ENCODE data around the gene TECTB.

TECTB gene

DNA sequence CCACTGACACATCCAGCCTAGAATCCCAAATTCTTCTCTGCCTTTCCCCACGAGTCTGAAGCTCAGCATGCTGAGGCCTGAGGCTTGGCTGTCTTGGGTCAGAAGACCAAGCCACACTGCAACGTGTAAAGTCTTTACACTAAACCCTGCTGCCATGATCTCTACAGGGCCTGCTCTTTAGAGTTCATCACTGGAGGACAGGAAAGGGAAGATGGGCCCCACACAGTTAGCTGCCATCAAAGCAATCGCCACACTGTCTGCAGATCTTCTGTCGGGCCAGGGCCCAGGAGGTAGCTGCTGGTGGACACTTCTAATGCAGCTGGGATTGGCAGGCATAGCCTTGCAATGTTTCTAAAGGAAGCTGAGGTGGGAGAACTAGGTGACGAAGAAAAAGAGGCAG lies 8.4 kb upstream of the TECTB start:
- no peak for DNase-seq (ENCODE audit: low read depth in 1 of 2, low spot score in 1 of 2)

DNA sequence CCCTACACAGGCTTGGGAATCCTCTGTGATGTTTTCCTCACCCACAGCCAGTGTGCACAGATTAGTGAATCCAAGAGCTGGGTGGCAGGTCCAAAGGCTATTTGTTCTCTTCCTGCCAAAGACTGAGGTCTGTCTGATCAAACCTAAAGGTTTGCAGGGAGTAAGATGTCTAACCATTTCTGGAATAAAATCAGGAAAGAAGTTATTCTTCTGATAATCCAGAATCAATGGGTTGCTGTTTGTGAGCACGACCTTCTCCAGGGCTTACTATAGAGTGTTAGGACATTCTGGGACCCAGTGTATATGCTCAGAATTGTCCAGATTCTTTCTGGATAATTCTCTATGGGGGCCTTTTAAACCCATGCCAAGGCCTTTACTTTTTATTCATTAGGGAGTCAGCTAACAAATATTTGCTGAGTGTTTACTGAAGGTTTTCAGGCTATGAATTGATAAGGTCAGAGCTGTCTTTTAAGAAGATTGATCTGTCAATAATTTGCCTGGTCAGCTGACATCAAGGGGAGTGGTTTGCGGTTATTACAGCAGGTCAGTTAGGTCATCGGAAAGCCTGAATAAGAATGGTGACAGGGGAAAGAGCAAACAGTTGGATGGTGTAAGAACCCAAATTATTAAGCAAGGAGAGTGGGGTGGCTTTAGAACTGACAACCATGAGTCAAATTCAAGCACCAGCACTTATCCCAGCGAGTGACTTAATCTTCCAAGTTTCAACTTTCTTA lies 7.5 kb upstream of the TECTB start:
- DNase-seq (ENCODE audit: low read depth in 1 of 2, low spot score in 1 of 2) = no peak

DNA sequence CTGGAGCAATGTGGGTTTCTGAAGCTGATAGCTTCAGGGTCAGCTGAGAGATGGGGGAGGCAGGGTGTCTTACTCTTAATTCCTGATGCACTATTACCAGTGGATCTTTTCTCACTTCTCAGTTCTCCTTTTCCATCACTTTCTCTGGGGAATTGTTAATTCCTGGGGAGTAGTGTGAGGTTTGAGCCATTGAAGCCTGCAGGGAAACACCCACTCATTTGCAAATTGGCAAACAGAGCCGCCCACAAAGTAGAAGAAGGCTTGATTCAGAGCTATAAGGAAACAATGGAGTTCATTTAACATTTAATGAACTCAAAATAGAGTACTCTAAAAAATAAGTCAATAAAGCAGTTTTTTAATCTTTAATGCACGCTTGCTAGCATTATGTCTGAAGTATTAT lies 4.3 kb upstream of the TECTB start:
- DNase-seq (ENCODE audit: low read depth in 1 of 2, low spot score in 1 of 2) = no peak

DNA sequence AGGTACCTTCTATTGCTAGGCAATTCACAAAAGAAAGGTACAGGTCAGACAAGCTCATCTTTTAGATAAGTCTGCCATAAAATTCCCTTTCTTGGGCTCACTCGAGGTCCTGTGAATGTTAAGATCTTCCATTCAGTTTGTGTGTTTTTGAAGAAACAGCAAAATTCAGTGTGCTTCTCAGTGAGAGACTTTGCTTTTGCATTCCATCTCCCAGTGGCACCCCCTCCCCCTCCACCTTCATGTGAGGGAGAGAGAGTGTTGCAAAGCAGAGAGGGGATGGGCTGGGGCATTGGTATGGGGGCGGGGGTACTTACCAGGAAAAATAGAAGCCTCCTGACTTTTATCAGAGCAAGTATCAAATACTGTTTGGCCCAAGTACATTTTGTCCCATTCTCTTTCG lies 3.8 kb upstream of the TECTB start:
- DNase-seq (ENCODE audit: low read depth in 1 of 2, low spot score in 1 of 2) = no peak

DNA sequence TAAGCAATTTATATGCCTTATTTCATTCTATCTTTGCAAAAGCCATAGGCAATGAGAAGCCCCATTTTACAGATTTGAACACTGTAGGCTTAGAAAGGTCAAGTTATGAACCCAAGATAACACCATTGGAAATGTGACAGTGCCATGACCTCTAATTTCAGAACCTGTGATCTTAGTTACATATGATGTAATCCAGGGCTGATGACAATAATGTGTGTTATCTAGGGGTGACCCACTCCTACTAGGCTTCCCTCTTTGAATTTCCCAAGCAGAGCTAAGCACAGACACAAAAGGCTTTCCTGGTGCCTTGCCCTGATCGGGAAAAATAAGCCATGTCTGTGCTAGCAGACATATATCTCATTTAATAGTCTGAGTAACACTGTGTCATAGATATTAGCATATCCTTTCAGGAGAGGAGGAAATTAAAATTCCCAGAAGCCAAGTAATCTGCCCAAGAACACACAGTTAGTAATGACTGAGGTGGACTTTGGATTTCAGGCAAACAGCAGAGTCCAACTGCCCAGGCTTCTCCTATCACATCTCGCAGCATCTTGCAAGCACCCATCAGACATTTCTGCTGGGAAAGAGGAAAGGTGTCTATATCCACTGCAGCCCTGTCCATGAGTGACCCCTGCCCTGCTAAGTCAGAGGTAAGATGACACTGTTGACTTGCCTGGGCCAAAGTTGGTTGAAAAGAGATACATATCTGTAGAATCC lies 2.8 kb upstream of the TECTB start:
- DNase-seq (ENCODE audit: low read depth in 1 of 2, low spot score in 1 of 2) = no peak

DNA sequence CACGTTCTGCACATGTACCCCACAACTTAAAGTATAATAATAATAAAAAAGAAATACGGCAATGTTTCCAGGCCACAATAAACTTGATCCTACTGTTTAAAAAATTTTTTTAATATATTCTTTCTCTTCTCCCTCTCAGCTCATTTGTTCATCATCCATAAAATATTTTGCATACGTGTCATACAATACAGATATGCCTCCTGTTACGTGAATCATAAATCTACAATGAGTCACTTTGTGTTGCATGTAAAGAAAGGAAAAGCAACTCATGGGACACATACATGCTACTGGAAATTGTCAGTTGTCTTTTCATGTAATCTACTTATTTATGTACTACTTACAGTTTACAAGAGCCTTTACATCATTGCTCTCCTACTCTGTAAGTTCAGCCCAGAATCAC lies 1.1 kb upstream of the TECTB start:
- DNase-seq (ENCODE audit: low read depth in 1 of 2, low spot score in 1 of 2) = no peak

DNA sequence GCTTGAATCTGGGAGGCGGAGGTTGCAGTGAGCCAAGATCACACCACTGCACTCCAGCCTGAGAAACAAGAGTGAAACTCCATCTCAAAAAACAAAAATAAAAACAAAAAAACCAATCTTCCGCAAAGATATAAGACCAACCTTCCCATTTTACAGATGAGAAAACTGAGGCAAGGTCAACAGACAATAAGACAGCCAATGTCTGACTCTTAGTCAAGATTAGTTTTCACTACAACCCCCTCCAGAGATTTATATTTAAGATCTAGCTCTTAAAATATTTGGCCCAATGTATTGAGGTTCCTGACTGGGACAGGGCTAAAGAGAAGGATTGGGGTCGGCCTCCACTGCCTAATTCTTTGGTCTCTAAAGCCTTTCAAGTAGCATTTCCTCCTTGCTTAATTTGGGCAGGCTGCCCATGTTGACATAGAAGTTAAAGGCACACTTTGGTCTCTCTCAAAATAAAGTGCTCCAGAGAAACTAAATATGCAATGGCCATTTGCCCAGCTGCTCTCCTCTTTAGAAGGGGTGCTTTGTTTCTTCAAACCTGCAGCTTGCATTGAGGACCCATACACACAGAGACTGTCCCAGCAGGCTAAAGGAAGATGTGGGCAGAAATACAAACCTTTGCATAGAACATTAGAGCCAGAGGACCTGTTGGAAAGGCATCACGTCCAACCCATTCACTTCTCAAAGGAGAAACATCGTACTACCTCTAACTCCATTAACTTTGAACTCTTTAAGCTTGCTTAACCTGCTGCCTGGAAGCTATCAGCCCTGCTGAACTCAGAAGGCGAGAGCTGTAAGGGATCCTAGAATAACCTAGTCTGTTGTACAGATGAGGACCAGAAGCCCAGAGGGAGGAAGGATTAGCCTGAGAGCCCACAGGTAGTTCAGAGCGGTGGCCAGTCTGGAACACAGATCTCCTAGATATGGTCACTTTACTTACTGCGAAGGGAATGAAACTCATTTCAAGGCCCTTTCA lies 3.9 kb downstream of the TECTB start:
- no peak for DNase-seq (ENCODE audit: low read depth in 1 of 2, low spot score in 1 of 2)

DNA sequence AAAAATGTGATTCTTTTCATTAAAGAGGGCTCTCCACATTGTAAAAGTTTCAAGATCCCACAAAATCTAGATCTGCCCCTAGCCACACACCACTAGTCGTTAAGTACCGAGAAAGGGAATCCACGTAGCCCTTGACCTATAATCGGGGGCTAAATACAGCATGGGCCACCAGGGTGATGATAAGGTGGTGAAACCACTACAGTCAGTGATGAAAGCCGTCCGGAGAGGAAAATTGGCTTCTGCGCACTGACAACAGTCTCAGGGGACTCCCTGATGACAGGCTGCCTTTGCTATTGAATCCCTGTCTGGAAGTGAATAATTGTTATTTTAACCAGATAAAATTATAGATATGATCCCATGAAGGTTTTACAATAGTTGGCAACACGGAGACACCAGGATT lies 4.6 kb downstream of the TECTB start:
- no peak for DNase-seq (ENCODE audit: low read depth in 1 of 2, low spot score in 1 of 2)

DNA sequence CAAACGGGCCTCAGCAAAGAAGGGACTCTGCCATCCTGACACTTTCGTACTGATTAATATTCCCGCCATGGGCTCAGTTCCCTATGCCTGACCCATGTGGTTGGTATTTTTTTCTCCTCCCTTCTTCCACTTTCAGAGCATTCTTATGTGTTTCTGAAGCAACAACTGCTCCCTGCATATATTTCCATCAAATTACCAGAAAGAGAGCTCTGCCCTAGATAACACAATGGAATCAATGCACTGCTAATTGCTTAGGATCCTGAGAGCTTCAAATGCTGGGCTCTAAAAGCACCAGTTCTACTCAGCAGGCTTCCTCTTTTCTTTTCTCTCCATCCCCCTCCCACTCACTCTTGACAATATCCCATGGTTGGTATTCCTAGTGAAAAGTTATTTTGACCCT lies 5.3 kb downstream of the TECTB start:
- no peak for DNase-seq (ENCODE audit: low read depth in 1 of 2, low spot score in 1 of 2)

DNA sequence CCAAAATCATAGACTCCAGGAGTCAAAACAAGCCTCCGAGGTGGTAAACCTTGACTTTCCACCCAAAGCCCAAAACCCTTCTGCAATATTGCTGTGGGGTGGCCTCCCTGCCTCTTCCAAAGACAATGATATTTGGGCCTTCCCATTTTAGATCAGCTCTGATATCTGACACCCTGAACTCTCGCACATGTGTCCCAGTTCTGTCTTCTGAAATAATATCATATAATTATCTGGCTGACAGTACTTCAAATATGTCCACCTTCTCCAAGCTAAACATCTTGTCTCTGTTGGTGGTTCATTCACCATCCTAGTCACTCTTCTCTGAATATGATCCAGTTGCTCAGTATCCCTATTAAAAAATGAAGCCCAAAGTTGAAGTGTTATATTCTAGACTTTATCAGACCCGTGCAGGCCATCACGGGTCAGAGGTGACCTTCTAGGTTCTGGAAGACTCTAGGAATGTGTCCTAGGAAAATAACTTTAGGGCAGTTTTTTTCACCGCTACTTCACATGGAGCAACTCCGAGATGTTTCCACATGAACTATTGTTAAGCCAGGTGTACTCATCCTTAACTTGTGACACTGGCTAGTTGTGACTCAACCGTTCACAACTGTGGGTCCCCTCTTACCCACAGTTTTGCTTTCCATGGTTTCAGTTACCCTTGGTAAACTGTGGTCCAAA lies 6.3 kb downstream of the TECTB start:
- no peak for DNase-seq (ENCODE audit: low read depth in 1 of 2, low spot score in 1 of 2)

DNA sequence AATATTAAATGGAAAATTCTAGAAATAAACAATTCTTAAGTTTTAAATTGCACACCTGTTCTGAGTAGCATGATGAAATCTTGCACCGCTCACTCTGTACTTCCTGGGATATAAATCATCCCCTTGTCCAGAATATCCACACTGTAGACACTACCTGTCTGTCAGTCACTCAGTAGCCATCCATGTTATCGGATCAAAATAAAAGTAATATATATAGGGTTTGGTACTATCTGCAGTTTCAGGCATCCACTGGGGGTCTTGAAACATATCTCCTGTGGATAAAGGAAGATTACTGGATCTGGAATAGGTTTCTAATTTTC lies 6.8 kb downstream of the TECTB start:
- DNase-seq (ENCODE audit: low read depth in 1 of 2, low spot score in 1 of 2) = no peak

DNA sequence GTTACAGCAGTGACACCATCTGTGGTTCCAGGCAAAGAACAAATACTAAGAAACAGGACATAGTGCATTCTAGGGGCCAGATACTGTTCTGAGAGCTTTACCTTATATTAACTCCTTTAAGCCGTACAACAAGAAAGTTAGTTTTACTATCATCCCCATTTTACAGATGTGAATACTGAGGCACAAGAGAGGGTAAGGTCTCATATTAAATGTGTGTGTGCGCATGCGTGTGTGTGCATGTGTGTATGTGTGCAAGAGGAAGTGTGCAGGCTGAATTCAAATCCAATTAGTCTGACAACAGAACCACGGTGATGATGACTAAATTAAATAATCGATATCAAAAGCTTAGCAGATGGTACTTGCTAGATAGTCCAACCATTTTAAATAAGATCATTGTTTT lies 11.0 kb downstream of the TECTB start:
- DNase-seq (ENCODE audit: low read depth in 1 of 2, low spot score in 1 of 2) = no peak

DNA sequence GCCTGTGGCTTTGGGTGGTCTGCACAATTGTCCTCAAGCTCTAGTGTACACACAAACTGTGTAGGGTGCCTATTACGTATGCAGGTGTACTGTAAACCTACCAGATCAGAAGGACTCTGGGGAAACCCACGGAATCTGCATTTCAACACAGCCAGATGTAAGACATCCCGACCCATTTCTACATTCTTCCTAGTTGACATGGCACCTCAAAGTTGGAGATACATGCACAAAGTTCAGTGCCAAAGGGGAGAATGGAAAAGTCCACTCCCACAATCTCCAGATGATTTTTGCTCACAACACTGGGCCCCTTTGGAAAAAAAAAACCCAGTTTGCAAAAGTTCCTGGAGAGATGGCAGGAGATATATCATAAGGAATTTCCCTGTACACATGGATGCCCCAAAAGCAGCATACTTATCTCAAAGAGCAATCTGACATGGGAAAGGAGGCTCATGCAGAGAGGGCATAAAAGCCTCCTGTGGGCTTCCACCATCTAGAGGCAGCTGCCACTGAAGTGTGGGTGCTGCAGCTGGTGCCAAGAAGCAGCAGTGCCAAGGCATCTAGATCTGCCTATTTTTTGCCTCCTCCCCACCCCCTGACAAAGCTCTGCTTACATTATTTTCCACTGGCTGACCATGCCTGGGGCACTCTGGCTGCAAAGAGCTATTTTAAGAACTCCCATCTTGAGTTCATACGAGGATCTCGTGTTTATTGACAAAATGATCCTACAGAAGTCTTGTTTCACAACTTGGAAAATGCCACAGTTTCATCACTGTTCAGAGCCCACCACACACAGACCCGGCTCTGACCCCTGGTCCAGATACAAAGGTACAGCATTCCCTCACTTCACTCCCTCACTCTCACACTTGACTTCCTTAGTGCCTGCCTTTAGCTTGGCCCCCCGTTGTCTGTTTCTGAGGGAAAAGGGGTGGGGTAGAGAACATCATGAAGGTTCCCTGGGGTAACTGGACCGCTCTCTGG lies 12.9 kb downstream of the TECTB start:
- DNase-seq (ENCODE audit: low read depth in 1 of 2, low spot score in 1 of 2) = no peak

DNA sequence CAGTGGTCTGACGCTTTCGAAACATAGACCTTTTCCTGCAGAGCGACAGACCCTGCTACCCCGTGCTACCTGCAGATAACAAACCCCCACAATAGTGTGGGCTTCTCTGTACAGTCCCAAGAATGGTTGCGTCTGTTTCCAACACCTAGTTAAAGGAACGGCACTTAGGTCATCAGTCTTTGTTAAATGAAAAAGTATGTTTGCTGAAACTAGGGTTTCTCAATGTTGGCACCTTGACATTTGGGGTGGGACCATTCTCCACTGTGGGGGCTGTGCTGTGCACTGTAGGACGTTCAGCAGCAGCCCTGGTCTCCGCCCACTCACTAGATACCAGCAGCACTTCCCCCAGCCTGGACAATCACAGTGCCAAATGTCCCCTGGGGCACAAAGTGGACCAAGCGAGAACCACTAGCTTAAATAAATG lies 13.7 kb downstream of the TECTB start:
- no peak for DNase-seq (ENCODE audit: low read depth in 1 of 2, low spot score in 1 of 2)

DNA sequence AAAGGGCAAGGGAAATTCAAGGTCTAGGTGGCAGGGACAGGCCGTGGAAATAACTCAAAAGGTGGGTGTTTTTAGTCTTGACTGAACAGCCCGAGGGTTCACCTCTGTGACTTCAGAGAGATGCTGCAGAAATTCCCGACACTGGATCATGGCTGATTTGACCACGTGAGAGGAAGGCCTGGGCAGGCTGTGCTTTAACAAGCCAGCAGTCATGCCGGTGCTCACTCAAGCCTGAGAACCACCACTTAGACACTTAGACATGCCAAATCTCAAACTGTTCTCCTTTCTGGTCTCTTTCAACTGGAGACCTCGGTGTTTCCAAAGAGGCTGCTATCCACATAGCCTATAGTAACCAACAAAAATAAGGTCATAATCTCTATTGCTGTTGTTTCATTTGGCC lies 15.4 kb downstream of the TECTB start:
- no peak for DNase-seq (ENCODE audit: low read depth in 1 of 2, low spot score in 1 of 2)

DNA sequence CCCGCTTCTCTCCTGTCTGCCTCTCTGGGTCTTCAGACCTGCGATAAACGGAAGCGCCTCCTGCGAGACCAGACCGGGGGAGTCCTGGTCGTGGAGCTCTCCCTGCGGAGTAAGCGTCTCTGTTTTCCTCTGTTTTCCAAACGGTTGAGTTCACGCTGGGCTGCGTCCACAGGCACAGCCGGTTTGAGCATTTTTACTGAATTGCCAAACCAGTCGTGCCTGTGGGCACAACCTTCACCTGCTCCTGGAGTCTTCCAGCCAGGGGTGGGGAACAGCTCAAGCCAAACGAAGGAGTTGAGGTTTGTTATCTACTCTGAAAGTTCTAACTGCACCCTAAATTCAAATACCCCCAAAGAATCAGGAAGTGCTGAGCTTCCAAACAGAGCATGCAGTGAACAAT lies 16.3 kb downstream of the TECTB start:
- no peak for DNase-seq (ENCODE audit: low read depth in 1 of 2, low spot score in 1 of 2)

DNA sequence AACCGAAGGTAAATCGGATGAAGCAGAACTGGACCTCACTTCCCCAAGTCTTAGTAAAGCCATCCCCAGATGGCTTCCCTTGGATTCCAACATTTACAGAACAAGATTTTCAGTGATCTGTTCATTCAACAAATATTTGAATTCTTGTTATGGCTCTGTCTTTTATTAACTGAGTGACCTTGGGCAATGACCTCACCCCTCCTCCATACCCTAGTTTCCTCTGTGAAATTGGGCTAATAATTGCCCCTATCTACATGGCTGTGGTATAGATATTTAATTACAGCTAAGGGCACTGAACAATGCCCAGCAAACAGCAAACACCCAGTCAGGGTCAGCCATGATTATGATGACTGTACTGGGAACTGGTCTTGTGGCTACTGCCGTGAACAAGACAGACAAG lies 19.1 kb downstream of the TECTB start:
- DNase-seq (ENCODE audit: low read depth in 1 of 2, low spot score in 1 of 2) = no peak

DNA sequence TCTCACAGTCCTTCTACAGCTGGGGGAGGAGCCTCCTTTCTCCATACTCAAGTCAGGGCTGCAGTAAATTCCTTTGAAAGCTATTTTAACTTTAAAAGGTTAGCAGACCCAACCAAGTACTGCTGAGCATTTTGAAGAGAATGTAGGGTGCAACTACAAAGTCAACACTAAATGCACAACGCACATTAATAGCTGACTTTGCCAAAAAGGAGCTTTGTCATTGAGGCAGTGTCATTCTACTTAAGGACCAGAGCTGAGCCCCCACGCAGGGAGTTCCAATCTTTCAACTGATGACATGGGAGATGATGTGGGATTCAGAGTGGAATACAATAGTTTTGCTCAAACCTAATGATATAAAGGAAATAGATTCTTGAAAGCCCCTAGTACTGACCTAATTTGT lies 20.3 kb downstream of the TECTB start:
- DNase-seq (ENCODE audit: low read depth in 1 of 2, low spot score in 1 of 2) = no peak

DNA sequence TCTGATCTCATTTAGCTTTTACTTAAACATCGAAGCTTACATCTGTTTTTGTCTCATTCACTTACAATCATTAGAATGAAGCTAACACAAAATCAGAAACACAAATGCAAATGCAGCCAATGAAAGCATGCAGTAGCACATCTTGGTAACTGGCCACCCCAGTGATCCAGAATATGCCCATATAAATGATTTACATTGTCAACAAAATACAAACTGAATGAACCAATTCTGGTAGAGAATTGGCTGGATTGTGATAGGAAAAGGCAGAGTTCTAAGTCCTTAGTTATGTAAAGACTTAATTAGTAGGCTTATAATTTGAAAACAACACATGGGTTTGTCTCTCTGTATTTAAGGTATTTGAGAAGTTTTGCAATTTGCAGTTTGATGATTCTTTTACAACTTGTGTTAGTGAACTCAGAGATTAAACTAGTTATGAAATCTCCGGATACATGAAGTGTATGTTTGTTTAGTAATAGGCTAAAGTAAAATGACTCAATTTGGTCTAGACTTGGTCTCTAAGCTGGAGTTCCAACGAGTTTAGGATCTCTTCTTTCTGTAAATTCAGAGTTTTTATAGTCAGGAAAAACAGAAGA lies 21.2 kb downstream of the TECTB start:
- no peak for DNase-seq (ENCODE audit: low read depth in 1 of 2, low spot score in 1 of 2)
